OCI-LY3 (cell line): ENCODE measurements around the gene SBK3.

Source experiments
- CTCF ChIP-seq: fragments of 200-600, 300-600 bp; sonication (generic); IDR thresholded peaks from 2 replicates; pipeline ENCODE4 v1.5.1; 2014; ENCODE audit warnings: antibody characterized with exemption, low read length, low read depth
- EZH2phosphoT487 ChIP-seq: fragments of 200-600 bp; shearing (Covaris generic); IDR thresholded peaks from 2 replicates; pipeline ENCODE4 v1.6.1; 2018; ENCODE audit warnings: antibody characterized with exemption, mixed run types, low read depth

GRCh38 chr19:55553217-55554182, 8.2 kb upstream of the SBK3 start:
- no peak for TF ChIP-seq CTCF
- TF ChIP-seq EZH2phosphoT487 = no peak
